ENCODE results near the gene RHOV. TPM values are rescaled to one million over a fixed set of nuclear protein-coding genes. Genes with fewer than 3 reads are reported as not detected.

The RHOV gene
- polyA plus RNA-seq, 1 donor (not counting 4 experiments of a cell fraction or from before 2014, with no cell fraction given) = 7.1 TPM

GRCh38 chr15:40891138-40891537 lies 17.1 kb upstream of the RHOV start:
- Histone ChIP-seq H3K9me1 (ENCODE audit: control insufficient read depth, extremely low read depth, insufficient read depth, low read length) (no peaks in the 10 kb centered on the region), H3K27me3 (ENCODE audit: control insufficient read depth, extremely low read depth, insufficient read depth, low read length) (no peaks in the 10 kb centered on the region), H3K4me2 (ENCODE audit: control insufficient read depth, extremely low read depth, insufficient read depth, low read depth, low read length) (no peak overlapping the region), H4K20me1 (ENCODE audit: control insufficient read depth, extremely low read depth, insufficient read depth, low read length) (no peaks in the 10 kb centered on the region), H3K36me3 (ENCODE audit: control insufficient read depth in 2 of 2, extremely low read depth in 1 of 2, insufficient read depth in 2 of 2, low read length in 2 of 2) (peaks cover 0 to 6% of the 10 kb centered on the region in 2 experiments), H3K4me3 (ENCODE audit: control insufficient read depth in 2 of 3, extremely low read depth in 1 of 3, insufficient read depth in 2 of 3, low read depth in 1 of 3, low read length in 3 of 3) (no peak overlapping the region), H3K4me1 (ENCODE audit: control insufficient read depth, extremely low read depth, insufficient read depth, low read length) (peaks cover 15% of the 10 kb centered on the region), H3K27ac (ENCODE audit: control insufficient read depth, insufficient read depth, low read length) (no peak overlapping the region), H3K9ac (ENCODE audit: control insufficient read depth, extremely low read depth, insufficient read depth, low read length) (no peak overlapping the region), H3K79me2 (ENCODE audit: control insufficient read depth, insufficient read depth, low read length) (peaks cover 16% of the 10 kb centered on the region), H2AFZ (ENCODE audit: control insufficient read depth, low read length) (no peak overlapping the region), H3K9me3 (ENCODE audit: control insufficient read depth, low read depth, low read length) (no peaks in the 10 kb centered on the region)
- FAIRE-seq (no peak), DNase-seq (ENCODE audit: low read depth, low spot score) (no peak)
- dilution Hi-C loops (cut with MboI; ENCODE audit: extremely low pct_ligation_motif_present, low sequenced_read_pairs) = no loop called here
- no peak for TF ChIP-seq CTCF (optimal IDR thresholded peaks at IDR 0.05 in 1 of 3, IDR thresholded peaks at IDR 0.05 in 1 of 3, conservative IDR thresholded peaks at IDR 0.05 in 1 of 3; ENCODE audit: extremely low read depth in 1 of 3, insufficient read depth in 2 of 3, low read length in 3 of 3)
- TF ChIP-seq EZH2 (IDR thresholded peaks at IDR 0.05; ENCODE audit: low read length) = no peak

- no peaks in the 10 kb centered on the region for H4K20me1 ChIP-seq (ENCODE audit: control insufficient read depth, extremely low read depth, insufficient read depth, low read length)
- H3K9me1 ChIP-seq (ENCODE audit: control insufficient read depth, extremely low read depth, insufficient read depth, low read length) = no peaks in the 10 kb centered on the region
- no peak overlapping the region for H3K4me2 ChIP-seq (ENCODE audit: control insufficient read depth, extremely low read depth, insufficient read depth, low read depth, low read length)
- DNase-seq (ENCODE audit: low read depth, low spot score) (no peak), FAIRE-seq (no peak)
- H3K4me1 ChIP-seq (ENCODE audit: control insufficient read depth, extremely low read depth, insufficient read depth, low read length) = peaks cover 8% of the 10 kb centered on the region
- H3K9ac ChIP-seq (ENCODE audit: control insufficient read depth, extremely low read depth, insufficient read depth, low read length) = no peak overlapping the region
- no peaks in the 10 kb centered on the region for H3K79me2 ChIP-seq (ENCODE audit: control insufficient read depth, insufficient read depth, low read length)
- no peaks in the 10 kb centered on the region for H3K9me3 ChIP-seq (ENCODE audit: control insufficient read depth, low read depth, low read length)
- H3K27ac ChIP-seq (ENCODE audit: control insufficient read depth, insufficient read depth, low read length) = no peak overlapping the region
- TF ChIP-seq EZH2 (IDR thresholded peaks at IDR 0.05; ENCODE audit: low read length) = no peak
- TF ChIP-seq CTCF (optimal IDR thresholded peaks at IDR 0.05 in 1 of 3, IDR thresholded peaks at IDR 0.05 in 1 of 3, conservative IDR thresholded peaks at IDR 0.05 in 1 of 3; ENCODE audit: extremely low read depth in 1 of 3, insufficient read depth in 2 of 3, low read length in 3 of 3) = no peak
- dilution Hi-C loops (cut with MboI; ENCODE audit: extremely low pct_ligation_motif_present, low sequenced_read_pairs) = loop anchor here (10.0 kb wide), 1 partner anchor 104 kb away; no protein-coding TSS in a partner anchor
- no peak overlapping the region for H3K4me3 ChIP-seq (ENCODE audit: control insufficient read depth in 2 of 3, extremely low read depth in 1 of 3, insufficient read depth in 2 of 3, low read depth in 1 of 3, low read length in 3 of 3)
- no peaks in the 10 kb centered on the region for H3K36me3 ChIP-seq (ENCODE audit: control insufficient read depth in 2 of 2, extremely low read depth in 1 of 2, insufficient read depth in 2 of 2, low read length in 2 of 2)
- no peaks in the 10 kb centered on the region for H3K27me3 ChIP-seq (ENCODE audit: control insufficient read depth, extremely low read depth, insufficient read depth, low read length)
- H2AFZ ChIP-seq (ENCODE audit: control insufficient read depth, low read length) = no peak overlapping the region
These were observed 15.1 kb upstream of the RHOV start for GRCh38 chr15:40889112-40889511.

All from keratinocyte (primary cell).